ENCODE measurements around the gene PVR.

- TF ChIP-seq BHLHE40 (IDR thresholded peaks at IDR 0.05; ENCODE audit: borderline replicate concordance) (no peak), NFRKB (IDR thresholded peaks at IDR 0.05) (no peak), SUZ12 (IDR thresholded peaks at IDR 0.05) (no peak), ELF4 (IDR thresholded peaks at IDR 0.05) (no peak)
- TF ChIP-seq, protein P1, sequence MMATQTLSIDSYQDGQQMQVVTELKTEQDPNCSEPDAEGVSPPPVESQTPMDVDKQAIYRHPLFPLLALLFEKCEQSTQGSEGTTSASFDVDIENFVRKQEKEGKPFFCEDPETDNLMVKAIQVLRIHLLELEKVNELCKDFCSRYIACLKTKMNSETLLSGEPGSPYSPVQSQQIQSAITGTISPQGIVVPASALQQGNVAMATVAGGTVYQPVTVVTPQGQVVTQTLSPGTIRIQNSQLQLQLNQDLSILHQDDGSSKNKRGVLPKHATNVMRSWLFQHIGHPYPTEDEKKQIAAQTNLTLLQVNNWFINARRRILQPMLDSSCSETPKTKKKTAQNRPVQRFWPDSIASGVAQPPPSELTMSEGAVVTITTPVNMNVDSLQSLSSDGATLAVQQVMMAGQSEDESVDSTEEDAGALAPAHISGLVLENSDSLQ (IDR thresholded peaks at IDR 0.05): no peak
Measured at GRCh38 chr19:44614313-44614712, 29.4 kb upstream of the PVR start.
